ENCODE results near the gene NDFIP1. TPM values are rescaled to one million over a fixed set of nuclear protein-coding genes. Genes with fewer than 3 reads are reported as not detected.
"Not testable (repeated sequence)": the region's sequence is repeated elsewhere in the genome, so short reads cannot be mapped to it uniquely, and the experiment has no call there.

Gene NDFIP1
- total RNA-seq, 1 donor from 2014 or later = 30.7 TPM

- ATAC-seq = no peak
Measured at GRCh38 chr5:142120247-142120935, 11.8 kb downstream of the NDFIP1 start.

- ATAC-seq = no peak
Measured at GRCh38 chr5:142122121-142122520, 13.5 kb downstream of the NDFIP1 start.

- ATAC-seq = no peak
Measured at GRCh38 chr5:142125378-142125777, 16.8 kb downstream of the NDFIP1 start.

GRCh38 chr5:142125963-142126362 is 17.4 kb downstream of the NDFIP1 start:
- ATAC-seq = no peak

GRCh38 chr5:142128675-142129208 is 20.2 kb downstream of the NDFIP1 start:
- ATAC-seq = no peak

GRCh38 chr5:142129446-142130066 is 21.0 kb downstream of the NDFIP1 start:
- no peak for ATAC-seq

GRCh38 chr5:142131394-142131793 is 22.8 kb downstream of the NDFIP1 start:
- no peak for ATAC-seq

GRCh38 chr5:142132916-142133315 is 24.3 kb downstream of the NDFIP1 start:
- ATAC-seq = no peak

- no peak for ATAC-seq
Measured at GRCh38 chr5:142133330-142134206, 25.0 kb downstream of the NDFIP1 start.

GRCh38 chr5:142134331-142135010 is 25.9 kb downstream of the NDFIP1 start:
- ATAC-seq = no peak

GRCh38 chr5:142141463-142141862 is 32.9 kb downstream of the NDFIP1 start:
- no peak for ATAC-seq

- peak; percentile 55 for ATAC-seq
Measured at GRCh38 chr5:142143878-142144277, 35.3 kb downstream of the NDFIP1 start.

- ATAC-seq = peak; percentile 82
Measured at GRCh38 chr5:142145106-142145900, 36.7 kb downstream of the NDFIP1 start.

GRCh38 chr5:142149363-142149762 is 40.8 kb downstream of the NDFIP1 start:
- no peak for ATAC-seq

GRCh38 chr5:142150431-142150830 is 41.9 kb downstream of the NDFIP1 start:
- ATAC-seq = no peak

GRCh38 chr5:142151436-142152383 is 43.1 kb downstream of the NDFIP1 start:
- peak; percentile 71 for ATAC-seq

- ATAC-seq = no peak
Measured at GRCh38 chr5:142152384-142152732, 43.8 kb downstream of the NDFIP1 start.

GRCh38 chr5:142153674-142154448 is 45.3 kb downstream of the NDFIP1 start:
- no peak for ATAC-seq

GRCh38 chr5:142154449-142154841 is 45.9 kb downstream of the NDFIP1 start:
- not testable (repeated sequence) for ATAC-seq

Measured in esophagus mucosa (tissue), 1 donor.